GM18907 (cell line): Measurements from ENCODE around the gene XPO5.

ENCODE experiments used
- ATAC-seq: cut with Tn5 transposase; IDR thresholded peaks from one replicate; pipeline ENCODE4 v1.9.1; 2021; ENCODE audit warnings: mild to moderate bottlenecking, moderate library complexity; ENCODE audit not compliant: unreplicated experiment

Gene XPO5

GRCh38 chr6:43475516-43475915 is 100.3 kb downstream of the XPO5 start:
- no peak for ATAC-seq

- no peak for ATAC-seq
Observed at GRCh38 chr6:43472515-43472914, 103.3 kb downstream of the XPO5 start.
